M059J (cell line): ENCODE results near the gene GRB14. TPM values are rescaled to one million over a fixed set of nuclear protein-coding genes. Genes with fewer than 3 reads are reported as not detected.
"Not testable (repeated sequence)": the region's sequence is repeated elsewhere in the genome, so short reads cannot be mapped to it uniquely, and the experiment has no call there.

ENCODE experiments used
- DNase-seq: peaks from one replicate; pipeline ENCODE4 v3.0.0-alpha.2; 2012; ENCODE audit warnings: low read depth
- total RNA-seq: library from RNA; depleted of rRNA; stranded (reverse); fragments of >200 nt; shearing (Covaris generic); gene quantifications from 2 replicates; pipeline ENCODE4 v1.2.3, GENCODE V29; 2014

GRB14 gene
- total RNA-seq, 1 experiment from 2014 or later: 0.15 TPM

DNA sequence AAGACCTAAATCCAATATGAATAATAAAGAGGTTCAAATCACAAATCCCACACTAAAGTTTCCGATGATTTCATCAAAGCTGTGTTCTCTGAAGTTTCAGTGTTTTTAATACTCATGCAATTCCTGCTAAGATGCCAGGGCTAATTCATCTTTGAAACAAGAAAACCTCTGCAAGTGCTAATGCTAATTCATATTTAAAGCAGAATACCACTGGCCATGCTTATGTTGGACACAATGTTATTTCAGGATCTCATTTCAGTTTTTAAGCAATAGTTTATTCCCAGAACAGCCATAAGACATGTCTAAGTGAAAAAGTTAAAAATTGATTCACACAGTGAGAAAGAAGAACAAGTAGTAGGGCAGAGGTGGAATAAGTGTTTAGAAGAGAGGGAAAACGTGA lies 62.8 kb downstream of the GRB14 start:
- DNase-seq: no peak

DNA sequence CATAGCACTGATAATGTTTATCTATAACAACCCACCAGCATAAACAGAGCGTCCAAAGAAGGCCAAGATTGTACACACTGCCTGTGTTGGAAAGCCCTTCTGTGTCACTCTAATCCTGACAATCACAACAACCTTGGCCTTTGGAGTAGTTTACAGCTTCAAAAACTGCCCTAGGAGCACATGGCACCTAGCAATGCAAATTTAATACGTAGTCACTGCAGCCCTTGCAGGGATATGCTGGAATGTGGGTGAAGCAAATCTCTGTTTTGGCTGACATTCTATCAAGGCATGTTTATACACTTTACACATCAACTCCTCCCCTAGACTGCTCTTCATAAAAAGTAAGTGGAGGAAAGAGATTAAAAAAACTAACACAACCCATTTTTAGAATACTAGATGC lies 66.8 kb downstream of the GRB14 start:
- DNase-seq: no peak

- DNase-seq: no peak
These were observed 69.8 kb downstream of the GRB14 start for GRCh38 chr2:164551519-164551918.

DNA sequence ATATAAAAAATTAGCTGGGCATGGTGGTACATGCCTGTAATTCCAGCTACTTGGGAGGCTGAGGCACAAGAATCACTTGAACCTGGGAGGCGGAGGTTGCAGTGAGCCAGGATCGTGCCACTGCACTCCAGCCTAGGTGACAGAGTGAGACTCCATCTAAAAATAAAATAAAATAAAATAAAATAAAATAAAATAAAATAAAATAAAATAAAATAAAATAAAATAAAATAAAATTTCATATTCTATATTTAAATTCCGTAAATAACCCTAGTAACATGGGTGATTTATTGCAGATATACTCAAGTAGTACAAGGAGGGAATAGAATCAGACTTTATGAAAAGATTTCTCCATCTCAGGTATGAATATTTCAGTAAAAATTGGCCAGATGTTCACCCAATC lies 71.6 kb downstream of the GRB14 start:
- DNase-seq: not testable (repeated sequence)

DNA sequence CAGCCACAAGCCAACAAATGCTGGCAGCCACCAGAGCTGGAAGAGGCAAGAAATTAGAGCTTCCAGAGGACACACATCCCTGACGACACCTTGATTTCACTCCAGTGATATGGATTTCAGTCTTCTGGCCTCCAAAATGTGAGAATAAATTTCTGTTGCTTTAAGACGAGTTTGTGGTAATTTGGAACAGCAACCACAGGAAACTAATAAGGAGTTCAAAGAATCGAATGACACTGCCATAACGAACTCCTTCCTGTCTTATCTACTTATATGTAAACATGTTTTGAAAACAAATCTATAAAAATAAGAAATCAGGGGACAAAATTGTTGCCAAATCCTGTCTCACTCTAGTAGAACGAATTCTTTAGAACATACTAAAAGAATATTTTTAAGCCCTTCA lies 75.8 kb downstream of the GRB14 start:
- no peak for DNase-seq

DNA sequence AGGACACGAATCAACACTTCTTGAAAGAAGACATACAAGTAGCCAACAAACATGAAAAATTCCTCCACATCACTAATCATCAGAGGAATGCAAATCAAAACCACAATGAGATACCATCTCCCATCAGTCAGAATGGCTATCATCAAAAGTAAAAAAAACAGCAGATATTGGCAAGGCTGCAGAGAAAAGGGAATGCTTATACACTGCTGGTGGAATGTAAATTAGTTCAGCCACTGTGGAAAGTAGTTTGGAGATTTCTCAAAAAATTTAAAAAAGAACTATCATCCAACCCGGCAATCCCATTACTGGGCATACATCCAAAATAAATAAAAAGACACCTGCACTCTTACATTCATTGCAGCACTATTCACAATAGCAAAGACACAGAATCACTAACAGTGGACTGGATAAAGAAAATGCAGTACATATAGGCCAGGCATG lies 78.7 kb downstream of the GRB14 start:
- peak; percentile 90 for DNase-seq

GRCh38 chr2:164538240-164538866 lies 82.9 kb downstream of the GRB14 start:
- peak; percentile 46 for DNase-seq

DNA sequence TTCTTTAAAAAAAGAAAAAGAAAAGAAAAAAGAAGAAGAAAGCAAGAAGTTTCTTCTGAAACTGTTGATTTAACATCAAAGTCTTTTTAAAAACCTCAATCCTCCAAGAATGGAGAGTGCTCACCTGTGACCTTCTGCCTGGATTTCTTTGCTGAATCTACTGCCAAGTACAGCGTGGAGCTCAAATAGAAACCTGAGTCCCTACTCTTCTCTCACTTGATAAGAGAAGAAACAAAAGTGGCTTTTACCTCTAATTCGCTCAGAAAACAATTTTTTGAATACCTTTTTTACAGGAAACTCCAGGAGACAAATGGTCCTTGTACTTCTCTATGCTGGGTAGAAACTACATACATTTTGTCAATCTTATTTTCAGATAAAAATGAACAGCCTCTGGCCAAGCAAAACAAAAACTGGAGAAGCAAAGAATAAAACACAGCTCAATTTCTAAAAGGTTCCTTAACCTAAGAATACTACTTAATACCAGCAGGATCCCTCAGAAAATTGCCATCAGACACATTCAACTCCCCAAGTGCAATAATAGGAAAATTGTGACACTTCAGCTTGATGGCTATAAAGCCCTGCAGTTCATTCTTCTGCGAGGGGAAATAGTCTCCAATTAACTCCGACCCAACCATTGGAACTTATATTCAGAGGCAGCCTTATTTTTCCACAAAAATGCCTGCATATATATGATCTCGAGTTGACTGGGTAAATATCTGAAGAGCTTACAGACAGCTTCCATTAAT lies 85.8 kb downstream of the GRB14 start:
- DNase-seq: no peak

DNA sequence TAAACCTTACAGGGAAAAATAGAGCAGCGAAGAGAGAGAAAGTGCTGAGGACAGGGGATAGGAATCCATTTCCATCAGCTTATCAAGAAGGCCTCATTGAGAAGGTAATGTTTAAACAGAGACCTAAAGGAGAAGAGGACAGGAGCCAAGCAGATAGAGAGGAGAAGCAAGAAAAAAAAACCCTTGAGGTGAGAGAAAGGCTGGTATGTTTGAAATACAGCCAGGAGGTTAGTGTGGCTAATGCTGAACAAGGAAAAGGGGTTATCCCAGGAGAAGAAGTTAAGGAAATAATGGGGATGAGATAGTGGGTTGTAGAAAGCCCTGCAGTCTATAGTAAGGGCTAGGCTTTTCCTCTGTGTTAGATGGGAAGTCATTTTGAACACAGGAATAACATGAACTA lies 90.8 kb downstream of the GRB14 start:
- DNase-seq: no peak

DNA sequence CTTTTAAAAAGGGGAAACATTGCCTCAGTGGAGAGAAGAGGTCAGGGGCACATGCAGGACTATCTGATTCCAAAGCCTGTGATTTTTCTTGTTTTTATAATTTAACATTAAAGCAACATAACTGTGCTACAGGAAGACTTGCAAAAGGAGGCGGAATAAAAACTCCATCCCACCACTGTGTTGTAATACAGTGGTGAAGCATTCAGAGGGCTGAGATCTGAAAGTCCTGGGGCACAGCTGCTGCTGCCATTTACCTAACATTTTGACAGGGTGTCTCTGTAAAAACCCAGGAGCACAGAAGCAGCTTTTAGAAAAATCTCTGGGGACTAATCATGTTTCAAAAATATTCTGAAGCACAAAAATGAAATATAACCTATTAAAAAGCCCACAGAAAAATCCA lies 97.6 kb downstream of the GRB14 start:
- DNase-seq: no peak

- DNase-seq: peak; percentile 29
These were observed 98.3 kb downstream of the GRB14 start for GRCh38 chr2:164523009-164523408.

DNA sequence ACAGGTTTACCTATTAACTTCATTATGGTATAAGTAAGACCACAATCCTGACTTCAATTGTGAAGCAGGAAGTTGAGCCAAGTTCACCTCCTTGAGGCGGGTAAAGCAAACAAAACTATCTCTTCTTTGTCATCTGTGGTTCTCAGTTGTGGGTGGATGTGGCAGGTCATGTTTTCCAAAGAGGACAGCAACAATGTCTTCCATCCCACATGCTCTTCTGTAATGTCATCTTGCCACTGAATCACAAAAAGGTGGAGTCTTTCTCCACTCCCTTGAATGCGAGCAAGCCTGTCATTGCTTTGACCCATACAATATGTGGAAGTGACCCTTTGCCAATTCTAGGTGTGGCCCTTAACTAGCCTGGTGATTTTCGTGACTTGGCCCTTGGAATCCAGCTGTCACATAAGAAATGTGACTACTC lies 98.7 kb downstream of the GRB14 start:
- DNase-seq: peak; percentile 4

DNA sequence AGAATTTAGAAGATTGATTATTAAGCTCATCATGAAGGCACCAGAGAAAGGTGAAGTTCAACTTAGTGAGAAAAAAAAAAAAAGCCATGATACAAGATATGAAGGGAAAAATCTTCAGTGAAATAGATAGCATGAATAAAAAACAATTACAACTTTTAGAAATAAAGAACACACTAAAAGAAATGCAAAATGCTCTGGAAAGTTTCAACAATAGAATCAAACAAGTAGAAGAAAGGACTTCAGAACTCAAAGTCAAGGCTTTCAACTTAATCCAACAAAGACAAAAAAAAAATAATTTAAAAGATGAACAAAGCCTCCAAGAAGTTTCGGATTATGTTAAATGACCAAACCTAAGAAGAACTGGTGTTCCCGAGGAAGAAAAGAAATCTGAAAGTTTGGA lies 105.5 kb downstream of the GRB14 start:
- no peak for DNase-seq

DNA sequence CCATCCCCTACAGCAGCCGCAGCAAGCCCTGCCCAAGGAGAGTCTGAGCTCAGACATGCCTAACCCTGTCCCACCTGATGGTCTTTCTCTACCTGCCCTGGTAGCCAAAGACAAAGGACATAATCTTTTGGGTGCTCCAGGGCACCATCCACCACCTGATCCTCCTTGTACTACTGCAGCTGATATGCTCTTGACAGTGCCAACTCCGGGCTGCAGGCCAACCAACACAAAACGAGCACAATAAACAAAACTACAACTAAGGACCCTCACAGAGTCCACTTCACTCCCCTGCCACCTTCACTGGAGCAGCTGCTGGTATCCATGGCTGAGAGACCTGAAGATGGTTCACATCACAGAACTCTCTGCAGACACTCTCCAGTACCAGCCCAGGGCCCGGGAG lies 106.3 kb downstream of the GRB14 start:
- no peak for DNase-seq

DNA sequence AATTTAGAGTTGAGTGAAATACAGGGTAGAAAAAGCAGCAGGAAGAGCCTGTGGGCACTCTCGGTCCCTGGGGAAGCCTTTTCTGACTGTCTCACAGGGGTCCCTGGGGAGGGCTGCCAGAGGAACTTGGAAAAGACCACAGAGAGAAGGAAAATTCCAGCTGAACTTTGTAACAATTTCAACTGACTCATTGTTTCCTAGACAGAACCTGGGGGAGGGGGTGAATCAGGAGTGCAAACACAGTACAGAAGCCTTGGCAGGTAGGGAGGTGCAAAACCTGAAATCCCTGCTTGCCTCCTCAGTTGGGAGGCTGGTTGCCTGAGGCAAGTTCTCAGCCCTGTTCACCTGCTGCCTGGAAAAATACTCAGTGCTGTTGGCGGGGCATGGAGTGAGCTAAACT lies 106.8 kb downstream of the GRB14 start:
- peak; percentile 60 for DNase-seq

GRCh38 chr2:164512871-164513270 lies 108.4 kb downstream of the GRB14 start:
- no peak for DNase-seq

- peak; percentile 7 for DNase-seq
These were observed 109.5 kb downstream of the GRB14 start for GRCh38 chr2:164511738-164512137.

- peak; percentile 3 for DNase-seq
These were observed 110.4 kb downstream of the GRB14 start for GRCh38 chr2:164510895-164511294.

DNA sequence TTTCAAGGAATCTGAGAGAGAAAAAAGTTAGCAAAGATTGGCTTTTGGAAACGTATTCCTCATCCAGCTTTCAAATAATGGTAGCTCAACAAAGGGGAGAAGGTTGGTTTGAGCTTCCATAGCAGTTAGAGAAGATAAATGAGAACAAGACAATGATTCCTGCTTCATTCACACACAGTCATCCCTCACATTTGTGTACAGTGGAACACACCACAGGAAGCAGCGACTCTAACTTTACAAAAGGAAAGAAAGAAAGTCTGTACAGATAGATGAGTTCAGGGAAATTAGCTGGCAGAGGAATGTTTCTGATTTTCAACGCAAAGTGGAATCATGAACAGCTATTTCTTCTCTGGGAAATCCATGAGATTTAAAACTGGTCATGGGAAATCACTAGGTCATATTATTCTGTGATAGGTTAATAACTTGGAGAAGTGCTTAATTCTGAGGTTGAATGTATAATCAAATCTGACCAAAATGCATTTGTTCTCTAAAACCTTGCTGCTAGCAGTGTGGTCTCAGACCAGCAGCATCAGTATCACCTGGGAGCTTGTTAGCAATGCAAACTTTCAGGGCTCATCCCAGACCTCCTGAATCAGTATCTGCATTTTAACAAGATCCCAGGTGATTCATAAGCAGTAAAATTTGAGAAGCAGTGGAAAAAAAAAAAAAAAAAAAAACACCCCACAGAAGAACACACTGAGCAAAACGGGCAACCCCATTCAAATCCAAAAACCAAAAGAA lies 112.0 kb downstream of the GRB14 start:
- no peak for DNase-seq

GRCh38 chr2:164504253-164504652 lies 117.0 kb downstream of the GRB14 start:
- peak; percentile 20 for DNase-seq

GRCh38 chr2:164498836-164499235 lies 122.4 kb downstream of the GRB14 start:
- DNase-seq: no peak

- DNase-seq: no peak
These were observed 124.4 kb downstream of the GRB14 start for GRCh38 chr2:164496881-164497280.

DNA sequence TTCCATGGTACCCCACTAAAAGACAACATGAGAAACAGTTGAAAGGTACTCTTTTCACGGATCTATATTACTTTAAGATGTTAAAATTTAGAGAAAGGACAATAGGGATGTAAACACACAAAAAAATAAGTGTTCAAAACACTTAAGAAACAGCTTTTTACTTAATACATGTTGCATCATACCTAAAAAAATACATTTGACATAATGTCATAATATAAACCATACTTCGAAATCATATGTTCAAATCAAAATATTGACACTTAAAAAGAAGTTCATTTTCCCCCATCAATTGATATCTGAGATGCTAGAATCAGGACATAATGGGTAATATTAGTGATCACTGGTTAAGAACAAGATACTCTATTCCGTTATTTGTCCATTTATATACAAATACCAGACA lies 124.9 kb downstream of the GRB14 start:
- DNase-seq: no peak
